ENCODE data around the gene INPP5A. TPM values are rescaled to one million over a fixed set of nuclear protein-coding genes. Genes with fewer than 3 reads are reported as not detected.
"Not testable (repeated sequence)": the region's sequence is repeated elsewhere in the genome, so short reads cannot be mapped to it uniquely, and the experiment has no call there.

The INPP5A gene
- total RNA-seq, 2 experiments from 2014 or later: 7.4 to 7.5 TPM

- DNase-seq: no peak
- H3K4me3 Mint-ChIP-seq: no peak overlapping the region
- H3K27ac Mint-ChIP-seq: no peak overlapping the region
- no peaks in the 10 kb centered on the region for H3K36me3 Mint-ChIP-seq
- CTCF ChIA-PET: interaction anchor here (0.6 kb wide), 1 partner anchor 17 kb away, joined by 4 read pairs; no protein-coding TSS in a partner anchor
- H3K27me3 Mint-ChIP-seq: peaks cover 10% of the 10 kb centered on the region
- H3K9me3 Mint-ChIP-seq: no peaks in the 10 kb centered on the region
- POLR2A ChIA-PET: no interaction called here
- no peaks in the 10 kb centered on the region for H3K4me1 Mint-ChIP-seq (ENCODE audit: low read depth)
- intact Hi-C loops (cut with micrococcal nuclease): no loop called here
These were observed 40.4 kb upstream of the INPP5A start for GRCh38 chr10:132497063-132497680.

- Mint-ChIP-seq H3K27me3 (peaks cover 10% of the 10 kb centered on the region), H3K9me3 (no peaks in the 10 kb centered on the region), H3K4me1 (ENCODE audit: low read depth) (no peaks in the 10 kb centered on the region), H3K27ac (no peak overlapping the region), H3K4me3 (no peak overlapping the region), H3K36me3 (no peaks in the 10 kb centered on the region)
- ChIA-PET POLR2A (no interaction called here), CTCF (no interaction called here)
- DNase-seq: no peak
- intact Hi-C loops (cut with micrococcal nuclease): no loop called here
These were observed 39.6 kb upstream of the INPP5A start for GRCh38 chr10:132497861-132498561.

GRCh38 chr10:132498562-132499366 is 38.8 kb upstream of the INPP5A start:
- Mint-ChIP-seq H3K9me3 (no peaks in the 10 kb centered on the region), H3K27me3 (peaks cover 10% of the 10 kb centered on the region), H3K4me1 (ENCODE audit: low read depth) (no peaks in the 10 kb centered on the region), H3K36me3 (no peaks in the 10 kb centered on the region), H3K4me3 (no peak overlapping the region), H3K27ac (no peak overlapping the region)
- intact Hi-C loops (cut with micrococcal nuclease): no loop called here
- ChIA-PET CTCF (no interaction called here), POLR2A (no interaction called here)
- no peak for DNase-seq

GRCh38 chr10:132499367-132499685 is 38.3 kb upstream of the INPP5A start:
- Mint-ChIP-seq H3K4me3 (no peak overlapping the region), H3K4me1 (ENCODE audit: low read depth) (no peaks in the 10 kb centered on the region), H3K9me3 (no peaks in the 10 kb centered on the region), H3K27ac (no peak overlapping the region), H3K36me3 (no peaks in the 10 kb centered on the region), H3K27me3 (peaks cover 10% of the 10 kb centered on the region)
- POLR2A ChIA-PET: no interaction called here
- CTCF ChIA-PET: interaction anchor here (0.5 kb wide), 1 partner anchor 155 kb away, joined by 3 read pairs; no protein-coding TSS in a partner anchor
- no peak for DNase-seq
- intact Hi-C loops (cut with micrococcal nuclease): no loop called here

GRCh38 chr10:132500781-132501415 is 36.7 kb upstream of the INPP5A start:
- Mint-ChIP-seq H3K4me3 (no peak overlapping the region), H3K4me1 (ENCODE audit: low read depth) (no peaks in the 10 kb centered on the region), H3K27me3 (peaks cover 6% of the 10 kb centered on the region), H3K9me3 (no peaks in the 10 kb centered on the region), H3K27ac (no peak overlapping the region), H3K36me3 (no peaks in the 10 kb centered on the region)
- intact Hi-C loops (cut with micrococcal nuclease): no loop called here
- POLR2A ChIA-PET: no interaction called here
- no peak for DNase-seq
- CTCF ChIA-PET: no interaction called here

- Mint-ChIP-seq H3K36me3 (no peaks in the 10 kb centered on the region), H3K27ac (no peak overlapping the region), H3K27me3 (peaks cover 6% of the 10 kb centered on the region), H3K4me1 (ENCODE audit: low read depth) (no peaks in the 10 kb centered on the region), H3K9me3 (no peaks in the 10 kb centered on the region), H3K4me3 (no peak overlapping the region)
- POLR2A ChIA-PET: no interaction called here
- CTCF ChIA-PET: no interaction called here
- intact Hi-C loops (cut with micrococcal nuclease): no loop called here
- DNase-seq: no peak
These were observed 34.9 kb upstream of the INPP5A start for GRCh38 chr10:132502544-132503300.

- DNase-seq: no peak
- Mint-ChIP-seq H3K9me3 (no peaks in the 10 kb centered on the region), H3K27ac (no peak overlapping the region), H3K4me1 (ENCODE audit: low read depth) (no peaks in the 10 kb centered on the region), H3K27me3 (peaks cover 4% of the 10 kb centered on the region), H3K36me3 (no peaks in the 10 kb centered on the region), H3K4me3 (no peak overlapping the region)
- intact Hi-C loops (cut with micrococcal nuclease): no loop called here
- POLR2A ChIA-PET: no interaction called here
- CTCF ChIA-PET: no interaction called here
These were observed 33.8 kb upstream of the INPP5A start for GRCh38 chr10:132503581-132504421.

- Mint-ChIP-seq H3K27ac (no peak overlapping the region), H3K4me1 (ENCODE audit: low read depth) (no peaks in the 10 kb centered on the region), H3K36me3 (no peaks in the 10 kb centered on the region), H3K4me3 (no peak overlapping the region), H3K9me3 (no peaks in the 10 kb centered on the region), H3K27me3 (peaks cover 2% of the 10 kb centered on the region)
- no peak for DNase-seq
- CTCF ChIA-PET: no interaction called here
- POLR2A ChIA-PET: no interaction called here
- intact Hi-C loops (cut with micrococcal nuclease): no loop called here
These were observed 32.9 kb upstream of the INPP5A start for GRCh38 chr10:132504501-132505272.

GRCh38 chr10:132505546-132505945 is 32.0 kb upstream of the INPP5A start:
- CTCF ChIA-PET; DNase-seq; intact Hi-C loops (cut with micrococcal nuclease); H3K36me3 Mint-ChIP-seq; H3K27me3 Mint-ChIP-seq; H3K9me3 Mint-ChIP-seq; H3K27ac Mint-ChIP-seq; POLR2A ChIA-PET; H3K4me3 Mint-ChIP-seq; H3K4me1 Mint-ChIP-seq (ENCODE audit: low read depth): not testable (repeated sequence)

GRCh38 chr10:132506711-132507408 is 30.7 kb upstream of the INPP5A start:
- no peak for DNase-seq
- no peaks in the 10 kb centered on the region for H3K4me1 Mint-ChIP-seq (ENCODE audit: low read depth)
- POLR2A ChIA-PET: no interaction called here
- H3K4me3 Mint-ChIP-seq: no peak overlapping the region
- CTCF ChIA-PET: no interaction called here
- no peaks in the 10 kb centered on the region for H3K36me3 Mint-ChIP-seq
- H3K27me3 Mint-ChIP-seq: no peaks in the 10 kb centered on the region
- no peak overlapping the region for H3K27ac Mint-ChIP-seq
- no peaks in the 10 kb centered on the region for H3K9me3 Mint-ChIP-seq
- intact Hi-C loops (cut with micrococcal nuclease): no loop called here
